ENCODE measurements around the gene HOXD1.

The HOXD1 gene

DNA sequence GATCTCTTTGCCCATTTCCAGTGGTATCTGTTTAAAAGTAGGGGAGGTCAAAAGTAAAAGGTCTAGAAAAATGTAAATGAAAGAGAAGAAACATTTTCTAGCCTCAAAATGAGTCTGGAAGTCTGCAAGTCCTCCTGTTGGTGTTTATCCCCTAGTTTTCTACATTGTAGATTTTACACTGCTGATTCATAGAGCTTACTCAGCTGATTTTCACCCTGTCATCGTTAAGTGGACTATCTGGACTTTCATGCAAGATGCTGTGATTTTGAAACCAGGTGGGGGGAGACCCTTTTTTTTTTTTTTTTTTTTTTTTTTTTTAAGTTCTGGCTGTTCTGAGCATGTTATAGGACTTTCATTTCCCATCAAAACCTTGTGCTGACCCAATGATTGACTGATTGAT is 21.1 kb upstream of the HOXD1 start:
- no peak for DNase-seq

DNA sequence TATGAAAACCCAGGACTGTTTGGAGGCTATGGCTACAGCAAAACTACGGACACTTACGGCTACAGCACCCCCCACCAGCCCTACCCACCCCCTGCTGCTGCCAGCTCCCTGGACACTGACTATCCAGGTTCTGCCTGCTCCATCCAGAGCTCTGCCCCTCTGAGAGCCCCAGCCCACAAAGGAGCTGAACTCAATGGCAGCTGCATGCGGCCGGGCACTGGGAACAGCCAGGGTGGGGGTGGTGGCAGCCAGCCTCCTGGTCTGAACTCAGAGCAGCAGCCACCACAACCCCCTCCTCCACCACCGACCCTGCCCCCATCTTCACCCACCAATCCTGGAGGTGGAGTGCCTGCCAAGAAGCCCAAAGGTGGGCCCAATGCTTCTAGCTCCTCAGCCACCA is 19.3 kb upstream of the HOXD1 start:
- no peak for DNase-seq

DNA sequence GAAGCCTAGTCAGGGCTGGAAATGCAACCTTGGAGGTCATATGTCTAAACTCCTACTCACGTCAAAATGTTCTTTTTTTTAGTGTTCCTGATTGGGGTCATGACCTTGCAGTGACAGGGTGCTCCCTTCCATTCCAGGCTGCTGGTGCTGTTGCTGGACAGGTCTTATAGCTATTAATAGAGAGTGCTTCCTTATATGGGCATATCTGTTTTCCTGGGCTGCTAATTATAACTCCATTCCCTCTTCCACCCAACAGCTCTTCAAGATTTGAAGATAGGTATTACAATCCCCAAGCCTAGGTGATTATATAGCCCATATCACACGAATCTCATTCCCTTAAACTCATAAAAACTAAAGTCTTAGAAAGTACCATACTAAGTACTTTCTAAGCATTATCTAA is 18.8 kb upstream of the HOXD1 start:
- DNase-seq = no peak

DNA sequence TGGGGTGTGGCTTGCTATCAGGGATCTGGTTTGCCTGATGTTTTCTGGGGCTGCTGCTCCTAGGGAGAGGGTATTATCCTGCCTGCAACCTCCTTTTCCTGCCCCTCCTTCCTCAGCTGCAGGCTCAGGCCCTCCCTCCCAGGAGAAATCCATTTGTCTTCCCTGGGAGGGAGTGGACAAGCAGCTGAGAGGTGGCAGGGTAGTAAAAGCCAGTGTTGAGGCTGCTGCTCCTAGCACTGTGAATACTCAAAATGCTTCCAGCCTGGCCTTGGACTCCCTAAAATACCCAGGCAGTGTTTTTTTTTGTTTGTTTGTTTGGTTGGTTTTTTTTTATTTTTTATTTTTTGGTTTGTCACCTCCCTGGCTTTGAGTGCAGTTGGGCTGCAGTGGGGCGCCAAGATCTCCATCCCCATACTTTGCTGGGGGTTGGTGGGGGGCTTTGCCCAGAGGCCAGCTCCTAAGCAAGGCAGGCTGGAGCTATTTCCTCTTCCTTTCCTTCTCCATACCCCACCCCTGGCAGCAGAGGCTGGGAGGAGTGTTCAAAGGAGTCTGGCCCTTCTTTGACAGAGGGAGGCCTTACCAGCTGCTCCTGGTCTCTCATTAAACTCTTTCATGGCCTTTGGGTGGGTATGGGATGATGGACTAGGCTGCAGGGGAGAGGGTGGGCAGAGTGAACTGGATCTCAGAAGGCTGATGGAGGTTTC is 17.7 kb upstream of the HOXD1 start:
- DNase-seq = no peak

DNA sequence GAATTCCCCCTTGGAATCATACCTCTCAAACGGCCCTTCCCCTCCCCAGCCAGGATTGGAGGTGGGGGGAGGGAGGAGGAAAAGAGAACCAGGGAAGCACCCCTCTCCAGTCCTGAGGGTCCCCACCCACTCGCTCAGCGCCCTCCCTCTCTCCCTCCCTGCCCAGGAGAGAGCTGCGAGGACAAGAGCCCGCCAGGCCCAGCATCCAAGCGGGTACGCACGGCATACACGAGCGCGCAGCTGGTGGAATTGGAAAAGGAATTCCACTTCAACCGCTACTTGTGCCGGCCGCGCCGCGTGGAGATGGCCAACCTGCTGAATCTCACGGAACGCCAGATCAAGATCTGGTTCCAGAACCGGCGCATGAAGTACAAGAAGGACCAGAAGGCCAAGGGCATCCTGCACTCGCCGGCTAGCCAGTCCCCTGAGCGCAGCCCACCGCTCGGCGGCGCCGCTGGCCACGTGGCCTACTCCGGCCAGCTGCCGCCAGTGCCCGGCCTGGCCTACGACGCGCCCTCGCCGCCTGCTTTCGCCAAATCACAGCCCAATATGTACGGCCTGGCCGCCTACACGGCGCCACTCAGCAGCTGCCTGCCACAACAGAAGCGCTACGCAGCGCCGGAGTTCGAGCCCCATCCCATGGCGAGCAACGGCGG is 17.0 kb upstream of the HOXD1 start:
- DNase-seq = no peak

DNA sequence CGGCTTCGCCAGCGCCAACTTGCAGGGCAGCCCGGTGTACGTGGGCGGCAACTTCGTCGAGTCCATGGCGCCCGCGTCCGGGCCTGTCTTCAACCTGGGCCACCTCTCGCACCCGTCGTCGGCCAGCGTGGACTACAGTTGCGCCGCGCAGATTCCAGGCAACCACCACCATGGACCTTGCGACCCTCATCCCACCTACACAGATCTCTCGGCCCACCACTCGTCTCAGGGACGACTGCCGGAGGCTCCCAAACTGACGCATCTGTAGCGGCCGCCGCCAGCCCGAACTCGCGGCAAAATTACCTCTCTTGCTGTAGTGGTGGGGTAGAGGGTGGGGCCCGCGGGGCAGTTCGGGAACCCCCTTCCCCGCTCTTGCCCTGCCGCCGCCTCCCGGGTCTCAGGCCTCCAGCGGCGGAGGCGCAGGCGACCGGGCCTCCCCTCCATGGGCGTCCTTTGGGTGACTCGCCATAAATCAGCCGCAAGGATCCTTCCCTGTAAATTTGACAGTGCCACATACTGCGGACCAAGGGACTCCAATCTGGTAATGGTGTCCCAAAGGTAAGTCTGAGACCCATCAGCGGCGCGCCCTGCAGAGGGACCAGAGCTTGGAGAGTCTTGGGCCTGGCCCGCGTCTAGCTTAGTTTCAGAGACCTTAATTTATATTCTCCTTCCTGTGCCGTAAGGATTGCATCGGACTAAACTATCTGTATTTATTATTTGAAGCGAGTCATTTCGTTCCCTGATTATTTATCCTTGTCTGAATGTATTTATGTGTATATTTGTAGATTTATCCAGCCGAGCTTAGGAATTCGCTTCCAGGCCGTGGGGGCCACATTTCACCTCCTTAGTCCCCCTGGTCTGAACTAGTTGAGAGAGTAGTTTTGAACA is 16.2 kb upstream of the HOXD1 start:
- no peak for DNase-seq

DNA sequence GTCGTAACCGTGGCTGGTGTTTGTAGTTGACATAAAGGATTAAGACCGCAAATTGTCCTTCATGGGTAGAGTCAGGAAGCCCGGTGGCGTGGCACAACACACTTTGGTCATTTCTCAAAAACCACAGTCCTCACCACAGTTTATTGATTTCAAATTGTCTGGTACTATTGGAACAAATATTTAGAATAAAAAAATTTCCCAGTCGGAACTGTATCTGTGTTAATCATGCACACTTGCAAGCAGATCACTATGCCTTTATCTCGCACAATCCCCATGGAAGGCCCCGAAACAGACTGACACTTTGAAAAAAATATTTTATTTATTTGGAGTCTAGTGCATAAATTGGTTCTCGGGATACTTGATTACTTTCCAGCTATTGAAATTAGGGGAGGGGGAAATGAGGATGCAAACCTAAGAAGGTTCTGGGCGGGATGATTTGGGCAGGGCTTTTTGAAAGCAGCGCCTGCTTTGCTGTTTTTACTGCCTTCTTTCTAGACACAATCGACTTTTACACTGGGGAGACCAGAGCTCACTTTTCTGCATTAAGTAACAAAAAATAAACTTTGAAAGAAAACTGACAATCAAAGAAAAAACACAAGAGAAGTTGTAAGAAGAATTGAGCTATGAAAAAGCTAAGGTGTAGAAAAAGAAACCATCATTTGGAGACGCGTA is 15.4 kb upstream of the HOXD1 start:
- no peak for DNase-seq

DNA sequence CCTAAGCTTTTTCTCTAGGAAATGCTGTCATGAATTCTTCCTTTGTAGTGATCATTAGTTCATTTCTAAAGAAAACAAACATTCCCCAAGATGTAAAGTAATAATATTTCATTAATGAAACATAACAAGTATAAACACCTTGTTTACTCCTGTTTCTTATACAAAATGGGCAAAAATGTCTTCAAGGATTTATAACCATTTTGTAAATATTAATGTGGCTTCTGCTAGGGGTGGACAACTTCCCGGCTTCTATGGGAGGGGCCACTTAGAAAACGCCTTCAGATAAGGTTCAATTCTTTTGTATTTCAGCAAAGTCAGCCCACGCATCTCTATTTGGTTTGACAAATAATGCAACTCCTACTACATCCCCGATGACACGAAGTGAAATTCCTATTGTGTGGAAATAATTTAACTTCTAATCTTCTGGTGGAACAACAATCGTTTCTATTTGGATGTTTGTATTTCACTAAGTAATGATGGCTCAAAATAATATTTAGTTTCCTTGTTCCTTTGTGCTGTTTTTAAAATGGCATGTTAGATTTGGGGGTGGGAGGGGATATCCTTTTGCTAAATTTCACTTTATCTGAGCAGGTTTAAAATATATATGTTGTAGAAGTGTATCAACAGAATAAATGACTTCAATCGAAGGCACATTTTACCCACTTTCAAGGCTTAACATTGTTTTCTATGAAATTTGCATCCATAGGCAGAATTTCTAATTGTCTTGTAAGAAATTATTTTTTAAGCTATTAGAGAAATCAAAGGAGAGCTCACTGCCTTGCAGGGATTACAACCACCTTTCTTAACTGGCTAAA is 14.7 kb upstream of the HOXD1 start:
- no peak for DNase-seq

DNA sequence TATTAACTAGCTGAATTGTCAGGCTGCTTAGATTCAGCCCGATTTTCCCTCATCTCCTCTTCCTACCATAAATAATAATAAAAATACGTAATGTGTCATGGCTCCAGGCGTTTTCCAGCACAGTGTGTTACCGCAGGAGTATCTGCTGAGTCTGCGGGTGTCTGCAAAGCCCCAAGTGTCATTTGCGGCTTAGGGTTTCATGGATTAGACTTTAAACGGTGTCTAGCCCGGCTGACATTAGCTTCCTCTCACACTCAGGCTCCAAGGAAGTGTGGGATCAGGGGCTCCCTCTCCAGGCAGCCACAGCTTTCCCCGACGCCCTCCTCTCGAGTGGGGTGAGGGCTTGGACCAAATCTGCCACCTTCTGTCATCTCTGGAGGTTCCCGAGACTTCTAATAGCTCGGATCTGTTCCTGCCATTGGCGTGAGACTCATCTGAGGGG is 14.1 kb upstream of the HOXD1 start:
- no peak for DNase-seq

DNA sequence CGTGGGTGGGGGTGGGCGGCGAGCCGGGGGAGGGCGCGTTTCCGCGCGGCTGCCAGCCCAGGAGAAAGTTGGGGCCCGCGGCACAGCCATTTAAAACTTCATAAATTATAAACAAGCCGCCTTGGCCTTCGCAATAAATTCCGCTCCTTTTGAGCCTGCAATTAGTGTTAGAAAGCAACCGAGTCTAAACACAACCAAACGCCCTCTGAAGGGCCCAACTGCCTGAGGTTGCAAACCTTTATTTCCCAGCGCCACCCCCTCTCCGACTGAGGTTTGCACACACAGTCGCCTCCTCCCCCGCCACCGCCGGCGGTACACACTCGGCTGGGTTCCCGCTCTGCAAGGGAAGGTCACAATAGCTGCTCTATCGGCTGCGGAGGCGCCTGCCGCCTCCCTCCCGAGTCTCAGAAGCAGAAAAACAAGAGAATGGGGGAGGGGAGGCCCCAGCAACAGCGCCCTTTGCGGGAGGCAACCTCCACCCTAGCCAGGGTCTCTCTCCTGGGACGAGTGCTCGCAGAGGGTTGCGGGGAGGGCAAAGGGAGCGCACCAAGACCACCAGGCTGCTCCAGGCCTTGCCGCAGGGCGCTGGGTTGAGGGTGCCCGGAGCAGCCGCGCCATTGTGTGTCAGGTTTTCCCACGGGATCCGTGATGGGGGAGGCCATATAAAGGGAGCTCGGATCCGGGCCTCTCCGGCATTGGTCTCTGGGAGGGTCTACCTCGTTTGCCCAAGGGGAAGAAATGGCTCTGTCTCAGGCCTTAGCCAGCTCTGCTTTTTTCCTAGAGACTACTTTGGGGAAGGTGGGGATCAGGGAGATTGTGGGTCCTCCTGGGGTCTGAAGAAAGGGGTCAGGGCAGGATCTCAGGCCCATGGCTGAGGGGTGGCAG is 13.4 kb upstream of the HOXD1 start:
- no peak for DNase-seq

DNA sequence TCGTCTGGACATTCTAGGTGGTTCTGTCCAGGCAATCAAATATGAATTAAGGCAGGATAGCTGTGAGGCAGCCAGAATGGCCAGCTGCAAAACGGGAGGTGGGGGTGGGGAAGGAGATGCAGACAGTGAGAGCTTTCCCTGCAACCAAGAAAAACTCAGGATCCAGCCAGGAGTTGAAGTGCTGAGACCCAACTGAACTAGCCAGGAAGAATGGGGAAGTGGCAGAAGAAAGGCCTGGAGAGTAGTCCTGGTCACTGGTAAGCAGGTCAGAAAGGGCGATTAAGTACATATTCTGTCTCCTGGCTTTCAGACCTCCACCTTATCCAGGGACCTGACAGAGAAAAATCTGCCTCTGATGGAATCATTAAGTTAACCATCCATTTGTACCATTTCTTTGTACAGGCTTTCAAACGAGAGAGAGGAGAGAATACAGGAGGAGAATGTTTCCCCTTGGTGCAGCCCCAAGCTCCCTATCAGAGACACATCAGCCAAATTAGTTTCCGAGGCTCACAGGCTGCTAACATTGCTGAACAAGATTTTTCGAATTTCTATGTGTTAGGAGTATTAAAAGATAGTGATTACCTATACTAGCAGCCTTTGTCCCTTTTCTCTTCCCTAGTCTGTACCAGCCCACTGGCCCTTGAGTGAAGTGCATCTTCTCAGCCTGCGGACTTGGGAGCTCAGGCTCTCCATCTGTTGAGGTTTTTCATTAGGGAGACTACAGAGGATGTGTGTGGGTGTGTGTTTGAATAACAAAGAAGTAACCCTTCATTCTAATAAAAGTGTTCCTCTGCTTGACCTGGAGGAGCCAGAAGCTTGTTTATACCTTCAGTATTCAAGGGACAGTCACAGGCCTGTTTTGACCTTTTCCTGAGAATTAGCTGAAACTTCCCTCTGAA is 12.5 kb upstream of the HOXD1 start:
- DNase-seq = no peak

DNA sequence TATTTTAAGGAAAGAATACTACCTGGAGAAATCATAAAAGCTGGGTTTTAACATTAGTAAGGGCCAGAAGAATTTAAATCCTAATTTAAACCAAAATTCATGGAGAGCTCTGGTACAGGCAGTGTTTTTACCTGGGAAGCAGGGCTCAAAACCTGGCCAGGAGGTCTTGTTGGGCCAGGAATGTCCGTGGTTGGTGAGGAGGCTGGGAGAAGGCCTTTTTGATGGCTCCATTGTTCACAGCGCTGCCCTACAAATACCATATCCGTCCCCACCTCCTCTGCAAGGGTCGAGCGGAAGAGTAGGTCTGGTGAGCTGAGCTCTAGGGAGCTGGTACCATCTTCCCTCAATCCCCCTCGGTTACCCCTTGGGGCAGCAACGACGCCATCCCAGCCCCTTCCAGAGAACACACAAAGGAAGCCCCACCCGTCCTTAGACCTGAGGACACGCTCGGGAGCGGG is 10.9 kb upstream of the HOXD1 start:
- DNase-seq = no peak

DNA sequence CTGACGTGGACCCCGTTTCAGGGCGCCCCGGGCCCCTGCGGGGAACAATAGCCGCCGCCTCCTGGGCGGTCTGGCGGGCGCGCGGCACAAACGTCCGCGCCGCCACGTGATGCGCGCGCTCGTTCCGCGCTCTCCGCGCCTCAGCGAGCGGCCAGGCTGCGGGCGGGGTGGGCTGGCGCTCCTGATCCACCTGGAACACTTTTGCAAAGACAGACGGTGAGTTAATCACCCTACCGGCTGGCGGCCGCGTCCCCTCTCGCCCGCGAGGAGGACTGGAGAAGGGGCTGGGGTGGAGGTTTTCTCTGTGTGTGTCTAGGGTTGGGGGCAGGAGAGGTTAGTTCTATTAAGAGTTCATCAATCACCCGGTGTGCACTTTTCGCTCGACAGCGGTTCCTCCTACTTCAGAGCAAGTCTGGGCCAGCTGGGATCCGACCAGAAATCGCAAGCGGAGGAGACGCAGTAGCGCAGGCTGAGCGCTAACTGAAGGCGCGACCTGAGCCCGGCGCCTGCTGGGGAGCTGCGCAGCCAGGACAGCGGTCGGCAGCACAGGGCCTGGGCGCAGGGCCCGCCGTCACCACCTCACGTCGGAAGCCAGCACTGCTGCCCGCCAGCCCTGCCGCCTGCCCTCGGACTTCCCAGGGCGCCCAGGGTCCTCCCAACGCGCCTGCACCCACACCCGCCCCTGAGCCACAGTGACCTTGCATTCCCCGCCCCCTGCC is 10.3 kb upstream of the HOXD1 start:
- peak; percentile 66 for DNase-seq

DNA sequence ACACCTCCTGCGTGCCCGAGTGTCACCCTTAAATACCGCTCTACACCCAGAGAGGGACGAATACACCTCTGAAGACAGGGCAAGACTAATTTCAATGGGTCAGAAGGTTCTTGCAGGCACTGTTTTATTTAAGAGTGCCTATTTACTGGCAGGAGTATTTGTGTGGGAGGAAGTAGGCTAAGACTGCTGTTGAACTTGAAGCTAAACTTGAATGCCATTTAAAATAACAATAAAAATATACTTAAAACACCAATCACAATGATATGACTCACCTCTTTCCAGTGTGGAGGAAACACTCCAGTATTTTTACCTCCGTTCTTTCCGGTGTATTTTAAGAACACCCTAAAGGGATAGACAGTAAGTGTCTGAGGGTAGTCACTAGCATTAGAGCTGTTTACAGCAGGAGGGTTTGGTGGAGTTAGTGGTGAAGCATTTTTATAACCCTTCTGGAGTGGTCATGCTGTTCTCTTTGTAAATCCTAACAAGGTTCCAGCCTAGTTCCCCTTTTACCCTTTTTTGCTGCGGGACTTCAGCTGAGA is 9.6 kb upstream of the HOXD1 start:
- peak; percentile 30 for DNase-seq

DNA sequence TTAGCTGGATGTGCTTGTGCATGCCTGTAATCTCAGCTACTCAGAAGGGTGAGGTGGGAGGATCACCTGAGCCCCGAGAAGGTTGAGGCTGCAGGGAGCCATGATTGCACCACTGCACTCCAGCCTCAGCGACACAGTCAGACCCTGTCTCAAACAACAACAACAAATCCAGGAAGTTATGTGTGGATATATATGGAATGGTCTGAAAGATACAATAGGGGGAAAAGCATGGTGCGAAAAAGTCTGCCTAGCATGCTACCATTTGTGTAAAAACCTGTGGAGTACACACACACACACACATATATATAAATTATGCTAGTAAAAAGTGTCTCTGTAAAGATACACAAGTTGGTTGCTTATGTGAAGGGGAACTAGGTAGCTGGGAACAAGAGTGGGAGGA is 6.9 kb upstream of the HOXD1 start:
- DNase-seq = no peak

DNA sequence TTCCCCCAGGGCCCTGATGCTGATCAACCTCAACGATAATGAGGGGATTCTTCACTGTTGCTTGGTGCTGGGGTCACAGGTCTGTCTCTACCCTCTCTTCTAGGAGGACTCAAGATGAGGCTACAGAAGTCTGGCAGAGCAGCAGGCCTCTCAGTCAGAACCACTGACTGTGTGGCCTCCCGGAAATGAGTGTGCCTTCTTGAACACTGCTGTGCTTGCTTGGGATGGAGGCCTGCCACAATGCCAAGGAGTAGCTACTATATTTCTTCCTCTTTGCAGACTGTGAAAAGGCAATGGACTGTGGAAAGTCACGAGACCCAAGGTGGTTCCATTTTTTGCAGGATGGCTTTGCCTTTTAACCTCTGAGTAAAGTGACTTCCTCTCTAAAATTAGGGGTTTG is 5.8 kb upstream of the HOXD1 start:
- DNase-seq = no peak

DNA sequence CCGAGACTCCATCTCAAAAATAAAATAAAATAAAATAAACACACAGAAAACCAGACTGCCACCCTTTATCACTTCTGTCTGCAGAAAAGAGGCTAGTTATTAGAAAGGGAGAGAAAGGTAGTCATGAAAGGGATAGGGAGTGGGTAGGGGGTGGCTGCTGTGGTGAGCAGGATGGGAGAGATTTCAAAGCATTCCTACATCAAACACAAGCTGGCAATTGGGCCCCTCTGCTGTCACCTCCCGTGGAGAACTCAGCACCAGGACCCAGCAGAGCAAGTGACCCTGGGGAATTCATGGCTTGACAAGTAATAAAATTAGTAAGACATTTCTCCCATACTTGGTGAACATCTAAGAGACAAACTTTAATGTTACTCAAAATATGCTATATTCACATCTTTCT is 3.7 kb upstream of the HOXD1 start:
- no peak for DNase-seq

DNA sequence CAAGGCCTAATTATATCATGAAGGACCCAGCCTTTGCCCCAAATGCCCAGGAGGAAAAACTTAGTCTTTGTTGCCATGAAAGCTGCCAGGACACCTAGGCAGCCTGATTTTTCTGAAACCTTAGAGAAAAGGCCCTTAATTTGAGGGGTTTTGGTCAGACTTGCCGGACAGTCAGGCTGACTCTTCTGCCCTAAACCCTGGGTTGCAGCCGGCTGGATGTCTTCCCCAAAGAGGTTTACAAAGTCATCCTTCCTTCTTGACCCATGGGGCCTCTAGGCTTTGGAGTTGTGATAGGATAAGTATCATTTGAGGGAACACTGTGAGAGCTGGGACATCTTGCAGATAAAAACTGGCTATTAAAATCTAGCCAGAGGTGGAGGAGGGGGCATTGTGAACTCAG is 2.4 kb upstream of the HOXD1 start:
- DNase-seq = no peak
